ENCODE data around the gene MAPK1IP1L. TPM values are rescaled to one million over a fixed set of nuclear protein-coding genes. Genes with fewer than 3 reads are reported as not detected.
A peak's percentile ranks its signal among the peaks of the same experiment; 100 is the strongest.

MAPK1IP1L gene
- total and polyA plus RNA-seq, 2 donors (not counting 1 experiment from before 2014, with no cell fraction given): 116 to 141 TPM

GRCh38 chr14:55052269-55052930 lies 953 bp downstream of the MAPK1IP1L start:
- ATAC-seq (ENCODE audit: low read depth) (no peak), DNase-seq (no peak)
- Histone ChIP-seq H4K20me1 (ENCODE audit: control insufficient read depth, insufficient read depth, low read length, poor library complexity, severe bottlenecking) (peaks cover 29% of the 10 kb centered on the region), H3K4me2 (replicated peaks; ENCODE audit: low read depth, low read length, poor library complexity, severe bottlenecking) (peak overlapping the region; percentile 92), H2AFZ (ENCODE audit: insufficient read depth, low read depth, low read length, poor library complexity, severe bottlenecking) (peak overlapping the region; percentile 81), H3K4me1 (ENCODE audit: control insufficient read depth in 2 of 2, insufficient read depth in 2 of 2, low read length in 2 of 2) (peaks cover 18 to 25% of the 10 kb centered on the region in 2 donors), H3K9me3 (ENCODE audit: control extremely low read depth in 1 of 3, control insufficient read depth in 2 of 3, insufficient read depth in 1 of 3, low read length in 2 of 3) (no peaks in the 10 kb centered on the region), H3K27ac (ENCODE audit: low read length in 2 of 2) (peak overlapping the region; percentile 100), H3K36me3 (replicated peaks in 1 of 2; ENCODE audit: control extremely low read depth in 1 of 2, control insufficient read depth in 1 of 2, extremely low read depth in 1 of 2, insufficient read depth in 2 of 2, low read length in 1 of 2) (peaks cover 0 to 15% of the 10 kb centered on the region in 2 experiments), H3K27me3 (replicated peaks in 1 of 4; ENCODE audit: control extremely low read depth in 1 of 4, control insufficient read depth in 3 of 4, insufficient read depth in 4 of 4, low read length in 3 of 4) (no peaks in the 10 kb centered on the region), H3K4me3 (ENCODE audit: control extremely low read depth in 1 of 5, extremely low read depth in 1 of 5, insufficient read depth in 1 of 5, low read depth in 2 of 5, low read length in 4 of 5) (peak overlapping the region; percentile 69 to 99 (median 97)), H3K79me2 (ENCODE audit: control insufficient read depth, insufficient read depth, low read length) (peaks cover 60% of the 10 kb centered on the region), H3K9ac (ENCODE audit: low read length) (peak overlapping the region; percentile 100)
- no peak for TF ChIP-seq CTCF (IDR thresholded peaks at IDR 0.05)
- TF ChIP-seq EZH2 (IDR thresholded peaks at IDR 0.05; ENCODE audit: borderline replicate concordance, insufficient read depth, low read depth, low read length, poor library complexity, severe bottlenecking): no peak
- peaks cover 41% of the 10 kb centered on the region for H3K4me1 Mint-ChIP-seq
- H3K4me3 Mint-ChIP-seq: peak overlapping the region; percentile 93
- H3K27ac Mint-ChIP-seq: peak overlapping the region; percentile 95
- H3K27me3 Mint-ChIP-seq: no peaks in the 10 kb centered on the region
- 0% methylated on average over 5 of the region's 14 CpGs for WGBS (ENCODE audit: insufficient coverage)
- H3K9me3 Mint-ChIP-seq (ENCODE audit: insufficient read depth): no peaks in the 10 kb centered on the region
- intact Hi-C loops (cut with micrococcal nuclease): loop anchor here (5.0 kb wide), 1 partner anchor 610 kb away; the partner anchor contains the start of gene CNIH1
- ChIA-PET CTCF (interaction anchor here (0.7 to 5.4 kb wide), 10 partner anchors 14 to 278 kb away, joined by 3 to 60 read pairs (median 13); partner anchors contain the start of genes FBXO34, SOCS4 and WDHD1), POLR2A (interaction anchor here (0.5 to 2.7 kb wide), 5 partner anchors 12 to 109 kb away, joined by 3 to 23 read pairs (median 5); partner anchors contain the start of genes SOCS4 and WDHD1)

DNA sequence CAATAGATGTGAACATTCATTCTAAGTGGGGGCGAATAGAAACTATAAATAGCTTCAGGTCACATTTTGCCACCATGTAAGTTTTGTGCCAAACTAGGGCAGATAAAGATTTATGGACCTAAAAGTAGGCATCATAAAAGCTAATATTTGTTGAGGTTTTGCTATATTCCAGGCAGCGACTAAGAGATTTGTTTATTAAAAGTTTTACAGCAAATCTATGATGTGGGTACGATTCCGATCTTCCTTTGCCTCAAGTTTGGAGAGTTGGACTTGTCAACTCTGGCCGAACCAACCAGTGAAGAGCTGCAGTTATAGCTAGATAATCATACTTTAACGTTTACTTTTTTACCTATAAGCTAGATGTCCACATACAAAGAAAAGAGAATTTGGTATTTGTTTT lies 1.6 kb downstream of the MAPK1IP1L start:
- TF ChIP-seq EZH2 (IDR thresholded peaks at IDR 0.05; ENCODE audit: borderline replicate concordance, insufficient read depth, low read depth, low read length, poor library complexity, severe bottlenecking) (no peak), CTCF (IDR thresholded peaks at IDR 0.05) (no peak)
- Histone ChIP-seq H3K27ac (ENCODE audit: low read length in 2 of 2) (peak overlapping the region in 1 of 2 donors; percentile 100), H3K9ac (ENCODE audit: low read length) (peak overlapping the region; percentile 100), H3K4me1 (ENCODE audit: control insufficient read depth in 2 of 2, insufficient read depth in 2 of 2, low read length in 2 of 2) (peaks cover 18 to 25% of the 10 kb centered on the region in 2 donors), H3K79me2 (ENCODE audit: control insufficient read depth, insufficient read depth, low read length) (peaks cover 66% of the 10 kb centered on the region), H4K20me1 (ENCODE audit: control insufficient read depth, insufficient read depth, low read length, poor library complexity, severe bottlenecking) (peaks cover 35% of the 10 kb centered on the region), H3K27me3 (replicated peaks in 1 of 4; ENCODE audit: control extremely low read depth in 1 of 4, control insufficient read depth in 3 of 4, insufficient read depth in 4 of 4, low read length in 3 of 4) (no peaks in the 10 kb centered on the region), H3K4me3 (ENCODE audit: control extremely low read depth in 1 of 5, extremely low read depth in 1 of 5, insufficient read depth in 1 of 5, low read depth in 2 of 5, low read length in 4 of 5) (peak overlapping the region in 1 of 5 experiments; percentile 97), H3K9me3 (ENCODE audit: control extremely low read depth in 1 of 3, control insufficient read depth in 2 of 3, insufficient read depth in 1 of 3, low read length in 2 of 3) (no peaks in the 10 kb centered on the region), H3K36me3 (replicated peaks in 1 of 2; ENCODE audit: control extremely low read depth in 1 of 2, control insufficient read depth in 1 of 2, extremely low read depth in 1 of 2, insufficient read depth in 2 of 2, low read length in 1 of 2) (peaks cover 0 to 17% of the 10 kb centered on the region in 2 experiments), H2AFZ (ENCODE audit: insufficient read depth, low read depth, low read length, poor library complexity, severe bottlenecking) (no peak overlapping the region), H3K4me2 (replicated peaks; ENCODE audit: low read depth, low read length, poor library complexity, severe bottlenecking) (peak overlapping the region; percentile 92)
- intact Hi-C loops (cut with micrococcal nuclease): loop anchor here (5.0 kb wide), 1 partner anchor 611 kb away; the partner anchor contains the start of gene CNIH1
- POLR2A ChIA-PET: interaction anchor here (2.7 kb wide), 1 partner anchor 19 kb away, joined by 23 read pairs; no protein-coding TSS in a partner anchor
- Mint-ChIP-seq H3K27me3 (no peaks in the 10 kb centered on the region), H3K4me3 (peak overlapping the region; percentile 93), H3K27ac (no peak overlapping the region), H3K4me1 (peaks cover 45% of the 10 kb centered on the region), H3K9me3 (ENCODE audit: insufficient read depth) (no peaks in the 10 kb centered on the region)
- CTCF ChIA-PET: interaction anchor here (1.0 to 5.4 kb wide), 6 partner anchors 14 to 279 kb away, joined by 3 to 60 read pairs (median 21); partner anchors contain the start of genes FBXO34, SOCS4 and WDHD1
- ATAC-seq (ENCODE audit: low read depth) (no peak), DNase-seq (no peak)
- WGBS (ENCODE audit: insufficient coverage): 100% methylated on average over 1 of the region's 6 CpGs
